LoVo (cell line): ENCODE results near the gene ORMDL1.
"Not testable (repeated sequence)": the region's sequence is repeated elsewhere in the genome, so short reads cannot be mapped to it uniquely, and the experiment has no call there.

Experiments
- DNase-seq: peaks from one replicate; pipeline ENCODE4 v3.0.0-alpha.2; 2016; ENCODE audit warnings: low spot score

ORMDL1 gene

DNA sequence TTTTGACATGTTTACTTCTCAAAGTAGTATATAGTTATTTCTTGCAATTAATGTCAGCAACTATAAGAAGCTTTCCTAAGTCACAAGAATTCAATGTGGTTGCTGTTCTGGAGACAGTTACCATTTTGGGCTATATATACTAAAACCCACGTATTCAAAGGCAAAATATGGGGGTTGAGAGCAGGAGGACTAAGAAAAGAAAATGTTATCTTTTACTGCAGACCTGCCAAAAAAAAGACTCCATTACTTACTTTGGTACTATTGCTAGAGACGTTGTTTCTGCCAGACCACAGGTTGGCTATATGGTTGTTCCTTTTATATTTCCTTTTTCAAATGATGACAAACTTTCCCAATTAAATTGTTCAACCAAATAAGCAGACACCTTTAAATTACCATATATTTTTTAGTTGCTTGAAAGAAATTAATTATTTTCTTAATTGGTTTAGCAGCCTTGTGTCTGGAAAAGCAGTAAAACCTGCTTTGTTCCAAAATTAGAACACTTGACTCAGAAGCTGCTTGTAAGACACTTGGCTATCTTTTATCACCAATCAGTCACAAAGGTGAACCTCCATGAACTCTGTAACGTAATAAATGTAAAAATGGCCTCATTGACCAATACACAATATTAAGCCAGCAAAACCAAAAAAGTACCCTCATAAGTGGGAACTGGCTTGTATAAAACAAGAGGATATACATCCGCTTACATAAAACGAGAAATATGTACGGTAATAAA lies 13.4 kb downstream of the ORMDL1 start:
- DNase-seq, result no peak

DNA sequence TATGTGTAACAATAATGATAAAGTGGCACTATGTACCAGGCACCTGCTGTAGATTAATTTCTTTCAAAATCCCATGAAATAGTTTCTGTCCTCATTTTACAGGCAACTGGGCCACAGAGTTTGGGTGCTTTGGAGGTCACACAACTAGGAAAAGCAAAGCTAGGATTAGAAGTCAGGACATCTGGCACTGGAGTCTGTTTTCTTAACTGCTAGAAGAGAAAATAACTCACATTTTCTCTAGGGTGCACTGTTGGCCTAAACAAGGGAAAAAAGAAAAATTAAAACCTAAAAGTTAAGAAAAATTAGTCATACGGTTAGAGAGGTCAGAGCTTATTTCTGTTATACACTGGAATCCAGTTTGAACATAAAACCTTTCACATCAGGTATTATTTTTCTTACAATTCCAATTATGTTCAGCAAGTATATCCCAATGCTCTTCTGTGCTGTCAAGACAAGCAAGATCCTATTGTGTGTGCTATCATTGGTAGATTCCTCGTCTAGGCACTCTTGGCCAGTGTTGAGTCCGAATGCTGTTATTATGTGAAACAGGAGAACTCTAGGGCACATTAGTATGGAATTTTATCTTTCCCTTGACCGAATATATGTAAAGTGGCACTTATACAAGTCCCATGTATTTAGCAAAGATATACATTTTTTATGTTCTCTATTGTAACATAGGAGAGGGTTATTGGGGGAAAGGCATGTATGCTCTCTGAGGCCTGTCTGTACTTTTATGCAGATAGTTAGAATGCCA lies 20.1 kb downstream of the ORMDL1 start:
- no peak for DNase-seq

DNA sequence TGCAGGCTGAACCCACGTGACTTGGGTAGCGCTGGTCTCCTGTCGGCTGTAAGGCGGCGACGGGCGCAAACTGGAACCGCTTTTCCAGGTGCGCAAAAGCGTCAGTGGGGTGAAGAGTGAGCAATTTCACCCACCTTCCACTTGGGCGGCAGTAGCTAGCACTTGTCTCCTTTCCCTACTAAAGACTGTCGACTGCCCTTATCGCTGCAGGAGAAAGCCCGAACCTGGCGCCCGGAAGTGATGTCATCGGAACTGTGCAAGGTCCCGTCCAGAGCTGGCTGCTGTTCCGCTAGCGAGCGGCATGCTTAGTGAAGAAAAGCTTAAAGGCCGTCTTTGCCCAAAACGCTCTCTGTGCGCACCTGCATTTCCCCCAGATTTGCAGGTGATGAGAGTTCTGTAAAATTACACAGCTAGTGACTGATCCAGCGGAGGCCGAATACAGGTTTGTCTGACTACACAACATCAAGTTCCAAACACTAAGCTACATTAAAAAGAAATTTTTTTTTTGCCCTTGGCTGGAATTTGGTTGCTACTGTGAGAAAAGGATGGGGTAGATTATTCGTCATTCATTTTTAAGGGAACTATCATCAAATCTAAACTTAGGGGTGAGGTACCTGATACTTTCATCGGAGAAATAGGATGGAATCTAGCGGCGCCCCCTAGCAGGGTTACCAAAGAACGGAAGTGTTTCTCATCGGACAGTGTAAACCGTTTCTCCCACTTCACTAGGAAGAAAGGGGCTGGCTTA lies 21.4 kb downstream of the ORMDL1 start, which contains the start of gene OSGEPL1:
TSS of gene OSGEPL1 (minus strand) at position 242 of the 748 bp plus-strand sequence. CDS start 1,152 bp downstream, outside the sequence.
- peak; percentile 94 for DNase-seq

DNA sequence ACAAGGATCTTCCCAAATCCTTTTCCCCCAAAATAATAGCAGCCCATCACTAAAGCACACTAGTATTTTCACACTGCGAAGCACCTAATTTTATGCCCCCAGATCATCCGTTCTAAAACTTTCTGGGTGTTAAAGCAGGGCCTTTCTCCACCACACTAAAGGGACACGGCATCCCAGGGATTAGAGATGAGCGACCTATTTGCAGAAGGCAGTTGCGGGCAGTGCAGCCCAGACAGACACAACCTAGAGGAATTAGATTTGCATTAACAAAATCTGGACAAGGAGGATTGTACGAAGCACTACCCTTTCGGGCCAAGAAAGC lies 21.9 kb downstream of the ORMDL1 start:
- DNase-seq, result no peak

DNA sequence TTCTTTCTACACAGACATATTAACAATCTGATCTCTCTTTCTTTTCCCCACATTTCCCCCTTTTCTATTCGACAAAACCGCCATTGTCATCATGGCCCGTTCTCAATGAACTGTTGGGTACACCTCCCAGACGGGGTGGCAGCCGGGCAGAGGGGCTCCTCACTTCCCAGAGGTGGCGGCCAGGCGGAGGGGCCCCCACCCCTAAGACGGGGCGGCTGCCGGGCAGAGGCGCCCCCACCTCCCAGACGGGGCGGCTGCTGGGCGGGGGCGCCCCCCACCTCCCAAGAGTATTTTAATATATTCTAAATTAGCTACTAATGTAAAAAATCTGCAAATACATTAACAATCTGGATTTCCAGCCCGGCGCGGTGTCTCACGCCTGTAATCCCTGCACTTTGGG lies 24.0 kb downstream of the ORMDL1 start:
- DNase-seq, result not testable (repeated sequence)

DNA sequence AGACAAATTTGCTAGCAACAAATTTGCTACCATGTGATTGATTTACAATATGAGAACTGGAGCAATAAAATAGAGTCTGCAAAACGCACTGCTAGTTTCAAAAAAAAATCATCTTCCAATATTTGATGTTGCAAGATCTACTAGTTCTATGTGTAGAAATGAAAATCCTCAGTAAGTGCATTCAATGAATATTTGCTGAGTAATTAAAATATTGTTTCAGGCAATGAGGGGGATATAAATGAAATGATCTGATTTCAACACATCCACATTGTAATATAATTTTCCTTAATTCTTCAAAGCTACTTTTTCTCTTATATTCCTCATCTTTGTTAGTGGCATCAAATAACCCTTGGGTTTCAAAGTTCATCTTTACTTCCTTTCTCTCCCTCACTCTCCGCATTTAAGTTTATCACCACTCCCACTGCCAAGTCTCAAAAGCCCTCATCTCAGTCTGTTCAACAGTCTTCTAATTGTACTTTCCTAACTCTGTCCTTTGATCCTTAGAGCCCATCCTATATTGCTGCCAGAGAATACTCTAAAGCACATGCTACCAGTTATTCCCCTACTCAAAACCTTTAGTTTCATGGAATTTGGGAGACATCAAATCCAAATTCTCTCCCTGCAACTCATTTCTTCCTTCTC lies 27.7 kb downstream of the ORMDL1 start:
- DNase-seq, result no peak

DNA sequence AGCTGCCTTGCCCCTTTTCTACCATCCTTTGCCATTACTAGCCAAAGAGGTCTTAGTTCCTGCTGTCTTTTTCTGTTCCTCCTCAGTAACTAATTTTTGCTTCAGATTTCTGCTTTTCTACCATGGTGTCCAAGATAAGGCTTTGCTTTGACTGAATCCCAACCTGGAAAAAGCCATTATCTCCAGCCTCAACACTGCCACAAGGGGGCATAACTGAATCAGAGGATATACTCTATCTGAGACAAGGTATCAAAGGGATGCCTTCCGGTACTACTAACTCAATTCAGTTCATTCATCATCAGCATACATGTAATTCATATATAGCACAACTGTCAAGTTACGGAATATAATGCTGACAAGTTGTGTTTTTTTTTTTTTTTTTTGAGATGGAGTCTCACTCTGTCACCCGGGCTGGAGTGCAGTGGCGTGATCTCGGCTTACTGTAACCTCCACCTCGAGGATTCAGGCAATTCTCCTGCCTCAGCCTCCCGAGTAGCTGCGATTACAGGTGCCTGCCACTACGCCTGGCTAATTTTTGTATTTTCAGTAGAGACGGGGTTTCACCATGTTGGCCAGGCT lies 33.0 kb downstream of the ORMDL1 start:
- peak; percentile 41 for DNase-seq

DNA sequence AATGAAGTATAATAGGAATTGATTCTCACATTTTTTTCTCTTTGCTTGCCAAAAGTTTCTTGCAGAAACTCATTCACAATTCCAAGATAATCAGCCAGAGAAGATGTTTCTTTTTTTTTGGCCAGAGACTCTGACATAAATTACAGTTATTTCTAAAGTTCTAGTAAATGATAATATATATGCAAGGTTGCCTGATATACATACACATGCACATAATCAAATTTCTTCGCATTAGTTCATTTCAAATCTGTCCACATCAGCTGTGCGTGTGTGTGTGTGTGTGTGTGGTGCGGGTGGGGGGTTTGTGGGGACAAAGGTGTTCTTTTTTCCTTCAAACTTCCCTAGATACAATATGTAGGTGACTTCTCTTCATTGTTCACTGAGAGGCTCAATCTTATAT lies 54.7 kb downstream of the ORMDL1 start:
- no peak for DNase-seq

DNA sequence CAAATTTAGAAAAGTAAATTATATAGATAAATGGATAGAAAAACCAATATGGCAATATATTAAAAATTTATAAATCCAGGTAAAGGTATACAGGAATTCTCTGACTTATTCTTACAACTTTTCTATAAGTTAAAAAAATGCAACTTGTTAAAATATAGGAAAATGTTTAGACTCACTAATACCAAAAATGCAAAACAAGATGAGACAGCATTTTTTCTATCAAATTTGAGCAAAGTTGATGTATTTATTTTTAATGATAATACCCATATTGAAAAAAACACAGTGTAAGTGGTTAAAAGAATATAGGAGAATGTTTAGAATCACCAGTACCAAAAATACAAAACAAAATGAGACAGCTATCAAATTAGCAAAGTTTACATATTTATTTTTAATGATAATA lies 57.3 kb downstream of the ORMDL1 start:
- no peak for DNase-seq

DNA sequence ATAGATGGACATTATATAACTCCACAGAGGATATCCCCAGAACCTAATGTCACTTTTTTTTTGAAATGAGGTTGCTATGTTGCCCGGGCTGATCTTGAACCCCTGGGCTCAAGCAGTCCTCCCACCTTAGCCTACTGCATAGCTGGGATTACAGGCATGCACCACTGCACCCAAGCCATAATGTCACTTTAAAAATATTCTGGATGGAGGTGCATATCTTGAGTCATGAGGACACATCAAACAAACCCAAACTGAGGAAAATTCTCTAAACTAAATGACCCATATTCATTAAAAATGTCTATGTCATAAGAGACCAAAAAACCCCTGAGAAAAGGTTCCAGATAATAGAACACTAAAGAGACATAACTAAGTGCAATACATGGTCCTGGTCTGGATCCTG lies 57.9 kb downstream of the ORMDL1 start:
- DNase-seq, result no peak

DNA sequence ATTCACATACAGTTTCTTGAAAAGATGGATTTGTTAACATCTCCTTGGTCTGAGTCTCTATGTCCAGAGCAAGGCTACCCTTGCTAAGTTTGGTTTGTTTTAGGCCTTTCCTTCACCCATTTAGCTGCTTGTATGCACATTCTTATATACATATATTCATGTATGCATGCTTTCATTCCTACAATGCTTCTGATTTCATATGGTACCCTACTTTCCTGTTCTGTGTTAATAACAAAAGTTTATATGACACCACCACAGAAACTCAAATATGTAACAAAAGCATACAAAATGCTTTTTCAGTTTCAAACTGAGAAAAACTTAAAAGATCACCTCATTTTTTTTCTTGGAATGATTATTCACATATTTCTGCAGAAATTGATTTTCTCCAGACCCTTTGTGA lies 60.9 kb downstream of the ORMDL1 start:
- no peak for DNase-seq
